NOMO-1 (cell line): Measurements from ENCODE around the gene COX4I1.
"Not testable (repeated sequence)": the region's sequence is repeated elsewhere in the genome, so short reads cannot be mapped to it uniquely, and the experiment has no call there.

Experiments used
- DNase-seq, 2 experiments: peaks; one replicate each; lab custom pipeline; 2025; ENCODE audit not compliant: unreplicated experiment in 2 of 2; lab: John Stamatoyannopoulos, UW

COX4I1 gene

DNA sequence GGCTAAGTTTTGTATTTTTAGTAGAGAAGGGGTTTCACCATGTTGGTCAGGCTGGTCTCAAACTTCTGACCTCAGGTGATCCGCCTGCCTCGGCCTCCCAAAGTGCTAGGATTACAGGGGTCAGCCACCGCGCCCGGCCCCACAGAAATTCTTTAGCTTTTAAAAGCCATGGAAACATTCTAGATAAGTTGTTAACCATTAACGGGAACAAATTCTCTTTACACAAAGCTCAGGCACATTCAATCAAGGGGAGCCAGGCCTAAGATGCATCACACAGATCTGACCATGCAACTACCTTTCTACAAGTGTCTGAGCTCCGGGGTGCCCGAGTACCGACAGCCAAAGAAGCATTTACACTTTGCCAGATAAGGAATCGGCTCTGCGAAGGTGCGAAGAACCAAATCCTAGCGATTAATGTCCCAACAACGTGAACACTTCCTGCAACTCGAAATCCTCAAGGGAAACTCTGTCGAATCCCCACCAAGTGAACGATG is 1.2 kb upstream of the COX4I1 start:
- no peak for DNase-seq

DNA sequence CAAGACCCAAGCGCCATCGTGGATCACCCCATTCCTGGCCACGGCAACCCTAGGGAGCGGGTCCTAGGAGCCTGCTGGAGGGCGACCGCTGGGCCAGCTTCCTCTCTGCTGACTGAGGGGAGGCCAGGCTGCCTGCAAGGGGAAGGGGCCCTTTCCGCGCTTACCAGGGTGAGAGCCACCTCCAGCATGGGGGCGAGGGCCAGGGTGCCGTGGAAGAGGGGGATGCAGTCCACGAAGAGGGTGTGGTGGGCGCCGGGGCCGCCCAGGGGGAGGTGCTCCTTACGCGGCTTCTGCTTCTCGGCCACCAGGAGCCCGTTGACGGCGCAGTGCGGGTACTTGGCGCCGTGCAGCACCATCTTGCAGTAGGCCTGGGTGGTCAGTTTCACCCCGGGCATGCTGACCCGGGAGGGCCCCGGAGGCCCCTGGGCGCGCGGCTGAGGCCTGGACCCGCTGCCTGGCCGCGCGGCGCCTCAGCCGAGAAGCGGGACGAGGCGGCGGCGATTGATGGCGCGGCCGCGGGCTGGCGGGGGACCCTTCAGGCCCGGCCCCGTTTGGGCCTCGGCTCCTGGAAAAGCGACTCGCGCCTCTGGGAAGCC is 496 bp upstream of the COX4I1 start:
- peak; percentile 24 to 46 for DNase-seq

DNA sequence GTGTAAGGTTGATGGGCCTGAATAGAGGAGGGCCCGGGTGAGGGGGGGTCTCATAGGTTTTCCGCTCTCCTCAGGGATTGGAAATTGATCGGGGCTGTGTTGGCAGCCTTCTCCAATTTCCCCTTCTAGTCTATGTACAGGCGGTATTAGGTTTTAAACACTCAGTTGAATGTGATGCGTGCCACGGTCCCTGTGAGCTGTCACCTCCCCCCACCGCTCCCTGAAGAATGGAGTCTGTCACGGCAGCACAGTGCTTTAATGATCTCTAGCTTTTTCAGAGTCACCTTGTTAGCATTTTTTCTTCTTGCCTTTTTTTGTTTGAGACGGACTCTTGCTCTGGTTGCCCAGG is 800 bp downstream of the COX4I1 start:
- DNase-seq = no peak

- DNase-seq = no peak
Measured at GRCh38 chr16:85803570-85803969, 4.1 kb downstream of the COX4I1 start.

DNA sequence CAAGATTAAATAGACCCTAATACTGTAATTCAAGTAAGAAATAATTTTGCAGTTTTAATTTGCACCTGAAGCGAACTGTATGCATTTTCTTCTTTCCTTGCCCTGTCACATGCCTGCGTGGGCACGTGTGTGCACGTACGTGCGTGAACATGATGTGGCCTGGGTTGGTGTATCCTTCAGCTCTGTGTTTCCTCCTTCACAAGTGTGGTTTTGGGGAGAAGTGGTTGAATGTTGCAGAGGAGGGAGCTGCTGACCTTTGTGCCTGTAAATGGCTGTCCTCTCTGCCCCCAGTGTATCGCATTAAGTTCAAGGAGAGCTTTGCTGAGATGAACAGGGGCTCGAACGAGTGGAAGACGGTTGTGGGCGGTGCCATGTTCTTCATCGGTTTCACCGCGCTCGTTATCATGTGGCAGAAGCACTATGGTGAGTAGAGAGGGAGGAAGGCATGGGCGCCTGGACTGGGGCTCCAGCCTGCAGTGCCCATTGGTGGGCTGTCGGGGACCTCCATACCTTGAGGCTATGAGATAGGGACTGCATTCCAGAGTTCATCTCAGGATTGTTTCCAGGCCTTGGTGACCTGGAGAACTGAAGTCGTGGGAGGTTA is 6.0 kb downstream of the COX4I1 start:
- DNase-seq = no peak

DNA sequence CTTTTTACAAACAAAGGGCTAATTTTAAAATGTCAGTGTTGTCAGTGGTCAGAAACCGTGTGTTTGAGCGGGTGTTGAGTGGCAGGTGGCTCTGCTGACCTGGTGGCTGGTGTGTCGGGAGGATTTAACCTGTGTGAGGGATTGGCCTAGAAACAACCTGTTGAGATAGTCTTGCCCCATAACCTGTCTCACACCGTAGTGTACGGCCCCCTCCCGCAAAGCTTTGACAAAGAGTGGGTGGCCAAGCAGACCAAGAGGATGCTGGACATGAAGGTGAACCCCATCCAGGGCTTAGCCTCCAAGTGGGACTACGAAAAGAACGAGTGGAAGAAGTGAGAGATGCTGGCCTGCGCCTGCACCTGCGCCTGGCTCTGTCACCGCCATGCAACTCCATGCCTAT is 7.0 kb downstream of the COX4I1 start:
- DNase-seq = no peak

- not testable (repeated sequence) for DNase-seq
Measured at GRCh38 chr16:85807340-85807739, 7.8 kb downstream of the COX4I1 start.

DNA sequence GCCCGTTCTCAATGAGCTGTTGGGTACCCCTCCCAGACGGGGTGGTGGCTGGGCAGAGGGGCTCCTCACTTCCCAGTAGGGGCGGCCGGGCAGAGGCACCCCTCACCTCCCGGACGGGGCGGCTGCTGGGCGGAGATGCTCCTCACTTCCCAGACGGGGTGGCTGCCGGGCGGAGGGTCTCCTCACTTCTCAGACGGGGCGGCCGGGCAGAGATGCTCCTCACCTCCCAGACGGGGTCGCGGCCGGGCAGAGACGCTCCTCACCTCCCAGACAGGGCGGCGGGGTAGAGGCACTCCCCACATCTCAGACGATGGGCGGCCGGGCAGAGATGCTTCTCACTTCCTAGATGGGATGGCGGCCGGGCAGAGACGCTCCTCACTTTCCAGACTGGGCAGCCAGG is 8.6 kb downstream of the COX4I1 start:
- not testable (repeated sequence) for DNase-seq

GRCh38 chr16:85808926-85809325 is 9.4 kb downstream of the COX4I1 start:
- DNase-seq = no peak

DNA sequence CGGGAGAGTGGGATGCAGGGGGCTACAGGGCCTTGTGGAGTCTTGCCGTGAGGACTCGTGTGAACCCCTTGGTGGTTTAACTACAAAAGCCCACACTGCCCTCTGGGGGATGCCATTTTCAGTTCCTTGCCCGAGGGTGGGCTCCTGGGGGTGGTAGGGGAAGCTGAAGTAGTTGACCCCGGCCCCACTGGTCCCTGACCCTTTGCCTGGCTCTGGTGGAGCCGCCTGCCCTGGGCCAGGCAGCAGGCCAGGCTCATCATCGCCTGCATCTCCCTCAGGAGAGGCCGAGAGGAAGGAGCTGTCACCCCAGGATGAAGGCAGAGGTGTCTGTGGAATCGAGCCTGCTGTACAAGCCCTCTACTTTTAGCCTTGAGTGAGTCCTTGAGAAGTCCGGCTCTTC is 10.2 kb downstream of the COX4I1 start:
- no peak for DNase-seq

DNA sequence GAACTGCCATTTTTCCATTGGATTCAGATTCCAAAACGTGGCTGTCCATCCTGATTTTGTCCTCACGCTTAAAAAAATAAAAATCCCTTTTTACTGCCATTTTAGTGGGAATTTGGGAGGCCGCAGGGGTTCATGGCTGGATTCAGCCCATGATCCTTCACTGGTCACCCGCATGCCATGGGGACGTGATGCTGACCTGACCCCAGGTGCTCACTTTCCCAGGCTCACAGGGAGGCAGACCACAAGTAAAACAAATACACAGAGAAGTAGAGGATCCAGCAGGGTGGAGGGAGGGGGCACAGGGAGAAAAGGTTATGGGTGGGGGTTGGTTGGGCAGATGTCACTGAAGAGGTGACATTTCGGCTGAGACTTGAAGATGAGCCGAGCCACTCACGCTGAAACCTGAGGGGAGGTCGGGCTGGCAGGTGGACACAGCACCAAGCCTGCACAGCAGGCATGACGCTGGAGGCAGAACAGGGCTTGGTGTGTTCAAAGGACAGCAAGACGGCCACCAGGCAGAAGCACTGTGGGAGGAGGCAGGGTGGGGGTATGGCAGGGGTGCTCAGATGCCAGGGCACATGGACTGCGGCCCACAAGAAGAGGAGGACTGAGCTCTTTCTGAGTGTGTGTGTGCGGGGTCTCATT is 10.7 kb downstream of the COX4I1 start:
- DNase-seq = no peak

DNA sequence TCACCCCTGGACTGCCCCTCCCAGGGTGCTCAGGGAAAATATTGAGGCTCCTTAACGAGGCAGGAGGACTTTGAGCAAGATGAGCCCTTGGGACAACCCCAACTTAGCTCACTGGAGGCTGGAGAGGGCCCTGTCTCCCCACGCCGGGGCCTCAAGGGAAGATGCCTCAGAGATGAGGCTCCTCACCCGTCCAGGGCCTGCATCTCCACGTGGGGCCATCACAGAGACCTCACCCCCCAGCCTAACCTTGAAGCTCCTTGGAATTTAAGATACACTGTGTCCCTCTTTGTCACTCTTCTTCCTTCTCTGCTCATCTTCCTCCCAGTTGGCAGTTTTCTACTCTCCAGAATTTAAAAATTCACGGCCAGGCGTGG is 11.2 kb downstream of the COX4I1 start:
- no peak for DNase-seq

- DNase-seq = no peak
Measured at GRCh38 chr16:85812031-85812807, 12.7 kb downstream of the COX4I1 start.

DNA sequence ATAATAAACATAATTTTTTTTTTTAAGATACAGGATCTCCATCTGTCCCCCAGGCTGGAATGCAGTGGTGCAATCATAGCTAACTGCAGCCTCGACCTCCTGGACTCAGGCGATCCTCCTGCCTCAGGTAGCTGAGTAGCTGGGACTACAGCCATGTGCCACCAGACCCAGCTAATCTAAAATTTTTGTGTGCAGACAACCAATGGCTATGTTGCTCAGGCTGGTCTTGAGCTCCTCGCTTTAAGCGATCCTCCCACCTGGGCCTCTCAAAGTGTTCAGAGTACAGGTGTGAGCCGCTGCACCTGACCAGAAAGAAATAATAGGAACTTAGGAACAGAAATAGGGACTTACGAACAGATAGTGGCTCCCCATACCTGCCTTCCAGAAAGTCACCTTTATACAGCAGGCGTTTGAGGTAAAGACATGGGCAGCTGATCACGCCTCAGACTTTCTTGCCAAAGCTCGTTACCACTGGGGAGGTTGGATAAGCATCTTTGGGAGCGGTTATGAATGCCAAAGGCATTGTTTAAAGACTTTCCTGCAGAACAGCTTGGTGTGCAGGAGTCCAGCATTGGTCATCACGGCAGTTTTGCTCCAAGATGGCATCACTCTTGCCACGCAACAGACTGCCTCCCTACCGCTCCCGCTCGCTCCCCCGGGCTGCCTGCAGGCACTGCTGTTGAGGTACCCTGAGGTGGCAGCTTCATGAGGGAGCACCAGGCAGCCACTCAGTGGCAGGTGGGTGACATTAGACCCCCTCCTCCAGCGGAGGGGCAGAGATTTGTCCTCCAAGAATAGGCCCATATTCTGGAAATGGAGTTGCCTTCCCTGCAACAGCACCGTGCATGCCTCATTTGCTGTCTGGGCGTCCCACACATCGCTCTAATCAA is 13.6 kb downstream of the COX4I1 start:
- DNase-seq = no peak

DNA sequence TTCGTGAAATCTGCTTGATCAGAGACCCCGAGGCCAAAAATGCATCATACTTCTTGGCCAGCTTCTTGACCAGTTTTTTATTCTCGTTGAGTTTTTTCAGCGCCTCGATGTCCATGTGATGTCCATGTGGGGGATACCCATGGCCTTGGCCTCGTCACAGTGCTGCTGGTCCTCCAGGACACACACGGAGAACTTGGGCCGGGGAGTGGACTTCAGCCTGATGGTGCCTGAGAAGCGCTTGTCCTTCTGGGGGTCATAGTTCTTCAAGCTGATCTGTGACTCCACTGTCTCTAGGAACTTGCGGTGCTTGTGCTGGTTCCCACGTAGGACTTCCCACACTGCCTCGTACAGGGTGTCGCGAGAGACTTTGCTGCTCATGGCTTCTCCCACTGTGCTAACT is 16.7 kb downstream of the COX4I1 start:
- DNase-seq = no peak

DNA sequence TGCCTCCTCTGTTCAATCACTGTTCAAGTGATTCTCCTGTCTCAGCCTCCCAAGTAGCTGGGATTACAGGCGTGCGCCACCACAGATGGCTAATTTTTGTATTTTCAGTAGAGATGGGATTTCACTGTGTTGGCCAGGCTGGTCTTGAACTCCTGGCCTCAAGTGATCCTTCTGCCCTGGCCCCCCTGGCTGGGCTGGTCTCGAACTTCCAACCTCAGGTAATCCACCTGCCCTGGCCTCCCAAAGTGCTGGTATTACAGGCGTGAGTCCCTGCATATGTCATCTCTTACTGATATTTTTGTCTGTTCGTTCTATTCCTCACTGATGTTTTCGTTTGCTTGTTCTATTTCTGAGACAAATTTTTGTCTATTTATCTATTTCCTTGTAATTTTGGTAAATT is 17.7 kb downstream of the COX4I1 start:
- not testable (repeated sequence) for DNase-seq

DNA sequence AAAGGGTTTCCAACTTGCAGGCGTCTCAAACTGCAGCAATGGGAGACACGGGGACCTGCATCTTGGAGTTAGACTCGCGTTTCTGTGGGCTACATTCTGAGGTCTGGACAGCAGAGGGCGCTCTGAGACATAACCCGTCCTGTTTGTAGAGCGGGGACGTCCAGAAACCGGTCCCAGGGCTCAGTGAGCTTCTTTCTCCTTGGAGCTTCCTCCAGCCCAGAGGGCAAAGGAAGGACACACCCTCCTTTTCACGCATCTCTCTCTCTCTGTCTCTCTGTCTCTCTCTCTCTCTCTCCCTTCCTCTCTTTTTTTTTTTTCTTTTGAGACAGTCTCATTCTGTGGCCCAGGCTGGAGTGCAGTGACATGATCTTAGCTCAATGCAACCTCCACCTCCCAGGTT is 19.8 kb downstream of the COX4I1 start:
- peak; percentile 64 to 77 for DNase-seq

GRCh38 chr16:85819771-85820170 is 20.3 kb downstream of the COX4I1 start:
- no peak for DNase-seq

- no peak for DNase-seq
Measured at GRCh38 chr16:85820604-85821372, 21.3 kb downstream of the COX4I1 start.
